HG03196 (cell line): ENCODE data around the gene PARVB.

ENCODE experiments used
- ATAC-seq: cut with Tn5 transposase; IDR thresholded peaks from one replicate; pipeline ENCODE4 v1.9.1; 2021; ENCODE audit not compliant: unreplicated experiment

The PARVB gene

GRCh38 chr22:44192816-44193534, 168.9 kb downstream of the PARVB start:
- ATAC-seq = no peak

GRCh38 chr22:44193535-44193891, 169.4 kb downstream of the PARVB start:
- no peak for ATAC-seq

- no peak for ATAC-seq
These were observed 170.5 kb downstream of the PARVB start for GRCh38 chr22:44194569-44194968.

GRCh38 chr22:44195189-44195871, 171.2 kb downstream of the PARVB start:
- ATAC-seq = no peak

GRCh38 chr22:44196241-44196640, 172.1 kb downstream of the PARVB start:
- ATAC-seq = no peak

GRCh38 chr22:44196731-44197131, 172.6 kb downstream of the PARVB start:
- ATAC-seq = no peak

- ATAC-seq = no peak
These were observed 173.2 kb downstream of the PARVB start for GRCh38 chr22:44197271-44197670.

GRCh38 chr22:44199164-44199563, 175.1 kb downstream of the PARVB start:
- ATAC-seq = no peak

GRCh38 chr22:44199866-44200265, 175.8 kb downstream of the PARVB start:
- no peak for ATAC-seq

- ATAC-seq = no peak
These were observed 176.3 kb downstream of the PARVB start for GRCh38 chr22:44200451-44200850.

- no peak for ATAC-seq
These were observed 176.9 kb downstream of the PARVB start for GRCh38 chr22:44200855-44201550.

- no peak for ATAC-seq
These were observed 177.6 kb downstream of the PARVB start for GRCh38 chr22:44201665-44202064.

- ATAC-seq = no peak
These were observed 178.2 kb downstream of the PARVB start for GRCh38 chr22:44202261-44202789.

- ATAC-seq = no peak
These were observed 179.1 kb downstream of the PARVB start for GRCh38 chr22:44203203-44203602.

- no peak for ATAC-seq
These were observed 180.8 kb downstream of the PARVB start for GRCh38 chr22:44204739-44205515.

- no peak for ATAC-seq
These were observed 181.6 kb downstream of the PARVB start for GRCh38 chr22:44205516-44206329.

- ATAC-seq = no peak
These were observed 182.2 kb downstream of the PARVB start for GRCh38 chr22:44206330-44206645.

GRCh38 chr22:44206696-44207095, 182.6 kb downstream of the PARVB start:
- ATAC-seq = no peak

GRCh38 chr22:44207173-44207980, 183.3 kb downstream of the PARVB start:
- no peak for ATAC-seq

- no peak for ATAC-seq
These were observed 183.8 kb downstream of the PARVB start for GRCh38 chr22:44207981-44208317.
